GM21515 (cell line): ENCODE data around the gene C19orf38.
"Not testable (repeated sequence)": the region's sequence is repeated elsewhere in the genome, so short reads cannot be mapped to it uniquely, and the experiment has no call there.

ENCODE experiments used
- ATAC-seq: cut with Tn5 transposase; IDR thresholded peaks from one replicate; pipeline ENCODE4 v1.9.1; 2021; ENCODE audit not compliant: unreplicated experiment

The C19orf38 gene

GRCh38 chr19:10872546-10873107 is 24.4 kb downstream of the C19orf38 start:
- ATAC-seq: no peak

DNA sequence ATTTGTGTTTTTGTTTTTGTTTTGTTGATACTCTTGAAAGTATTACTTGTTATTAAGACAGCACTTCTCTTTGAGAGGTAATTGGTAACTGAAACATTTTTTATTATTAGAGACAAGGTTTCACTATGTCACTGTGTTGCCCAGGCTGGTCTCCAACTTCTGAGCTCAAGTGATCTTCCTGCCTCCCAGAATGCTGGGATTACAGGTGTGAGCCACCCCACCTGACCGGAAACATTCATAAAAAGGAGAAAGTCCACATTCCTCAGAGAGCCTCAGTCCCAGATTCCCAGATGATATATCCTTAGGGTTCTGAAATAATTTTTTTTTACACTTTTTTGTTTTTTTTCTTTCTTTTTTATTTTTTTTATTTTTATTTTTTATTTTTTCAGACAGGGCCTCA is 25.8 kb downstream of the C19orf38 start:
- no peak for ATAC-seq

DNA sequence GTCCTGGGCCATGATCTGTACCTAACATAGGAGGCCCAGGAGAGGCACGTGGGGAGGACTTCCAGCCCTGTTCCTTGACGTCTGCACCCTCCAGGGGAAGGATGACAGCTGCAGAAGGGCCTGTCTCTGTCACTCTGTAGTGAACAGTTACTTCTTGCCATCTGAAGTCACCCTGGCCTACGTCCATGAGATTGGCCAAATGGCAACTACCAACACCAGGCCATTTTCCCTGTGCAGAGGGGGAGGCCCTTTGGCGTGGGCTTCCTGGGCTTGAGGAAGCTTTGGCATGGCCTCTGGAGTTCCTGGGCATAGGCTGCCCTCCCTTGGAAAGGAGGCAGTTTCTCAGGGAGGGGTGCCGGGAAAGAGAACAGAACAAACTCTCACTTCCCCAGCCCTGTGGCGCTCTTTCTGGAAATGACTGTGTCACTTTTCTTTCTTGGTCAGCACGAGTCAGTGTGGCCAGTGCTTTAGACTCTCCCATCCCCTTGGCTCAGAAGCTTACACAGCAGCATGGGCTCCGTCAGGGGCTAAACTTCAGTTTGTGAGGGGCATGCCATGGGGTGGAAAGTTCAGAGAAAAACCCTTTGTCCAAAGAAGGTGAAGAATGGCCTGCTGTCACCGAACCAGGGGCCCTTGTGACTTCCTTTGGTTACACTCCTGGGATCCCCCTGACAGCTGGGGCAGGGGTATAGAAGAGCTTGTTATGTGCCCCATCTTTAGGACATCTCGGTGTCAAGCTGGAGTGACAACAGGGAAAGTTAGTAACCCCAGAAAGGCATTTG is 28.4 kb downstream of the C19orf38 start:
- ATAC-seq: peak; percentile 42

GRCh38 chr19:10877608-10878007 is 29.4 kb downstream of the C19orf38 start:
- ATAC-seq: not testable (repeated sequence)

DNA sequence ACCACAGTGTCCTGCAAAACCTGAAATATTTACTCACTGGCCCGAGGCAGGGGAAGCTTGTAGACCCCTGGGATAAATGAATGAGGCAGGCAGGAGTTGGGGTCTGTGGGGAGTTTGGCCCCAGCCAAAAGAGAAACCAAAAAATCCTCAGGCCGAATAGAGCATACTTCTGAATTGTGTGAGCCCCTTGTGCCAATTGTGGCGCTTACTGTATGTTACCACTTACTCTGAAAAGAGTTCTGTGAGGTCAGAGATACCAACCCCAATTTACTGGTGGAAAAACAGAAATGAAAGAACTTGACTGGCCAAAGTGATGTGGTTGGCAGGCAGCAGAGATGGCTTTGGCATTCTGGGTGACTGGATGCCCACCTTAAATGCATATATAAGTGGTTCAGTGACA is 30.0 kb downstream of the C19orf38 start:
- no peak for ATAC-seq

GRCh38 chr19:10881403-10882107 is 33.3 kb downstream of the C19orf38 start:
- ATAC-seq: no peak

- no peak for ATAC-seq
Measured at GRCh38 chr19:10882108-10882457, 33.9 kb downstream of the C19orf38 start.

DNA sequence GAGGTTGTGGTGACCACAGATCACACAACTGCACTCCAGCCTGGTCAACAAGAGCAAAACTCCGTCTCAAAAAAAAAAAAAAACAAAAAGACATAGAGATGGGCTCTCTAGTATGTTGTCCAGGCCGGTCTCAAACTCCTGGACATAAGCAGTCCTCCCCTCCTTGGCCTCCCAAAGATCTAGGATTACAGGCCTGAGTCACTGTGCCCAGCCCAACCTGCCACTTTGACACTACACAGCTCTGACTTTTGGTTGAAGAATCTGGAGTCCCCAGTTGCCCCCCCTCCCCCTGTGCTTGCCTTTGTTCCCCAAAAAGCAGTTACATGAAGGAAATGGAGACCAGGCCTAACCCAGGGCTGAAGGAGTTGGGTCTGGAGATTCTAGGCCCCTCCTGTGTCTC is 36.1 kb downstream of the C19orf38 start:
- ATAC-seq: no peak

- no peak for ATAC-seq
Measured at GRCh38 chr19:10885201-10886169, 37.3 kb downstream of the C19orf38 start.

GRCh38 chr19:10887616-10888367 is 39.6 kb downstream of the C19orf38 start:
- no peak for ATAC-seq

DNA sequence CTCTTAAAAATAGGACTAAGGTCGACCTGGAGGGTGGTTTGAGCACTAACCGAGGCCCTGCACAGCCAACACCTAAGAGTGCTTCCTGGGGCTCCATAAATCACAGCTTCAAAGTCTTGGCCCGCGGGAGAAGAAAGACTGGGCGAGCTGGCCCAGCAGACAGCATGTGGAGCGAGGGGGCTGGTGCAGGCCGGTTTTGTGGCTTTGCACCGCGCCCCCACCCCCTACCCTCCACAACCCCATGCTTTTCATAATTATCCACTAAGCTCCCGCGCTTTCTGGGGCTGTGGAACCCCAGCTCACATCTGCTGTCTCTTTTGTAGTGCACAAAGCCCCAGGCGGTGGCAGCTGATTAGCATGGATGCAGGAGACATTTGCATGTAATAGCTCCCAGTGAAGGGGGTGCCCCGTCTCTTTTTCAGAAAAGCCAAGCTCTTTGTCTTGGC is 40.2 kb downstream of the C19orf38 start:
- no peak for ATAC-seq

DNA sequence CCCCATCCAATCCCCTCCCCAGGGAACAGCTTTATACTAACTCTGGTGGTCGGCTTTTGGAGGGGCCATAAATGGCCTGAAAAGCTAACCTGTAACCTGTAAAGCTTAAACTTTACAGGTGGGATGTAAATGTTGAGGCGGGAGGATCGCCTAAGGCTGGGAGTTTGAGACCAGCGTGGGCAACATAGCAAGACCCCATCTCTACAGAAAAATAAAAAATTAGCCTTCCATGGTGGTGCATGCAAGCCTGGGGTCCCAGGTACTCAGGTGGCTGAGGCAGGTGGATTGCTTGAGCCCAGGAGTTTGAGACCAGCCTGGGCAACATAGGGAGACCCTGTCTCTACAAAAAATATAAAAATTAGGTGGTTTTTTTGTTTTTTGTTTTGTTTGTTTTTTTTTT is 41.7 kb downstream of the C19orf38 start:
- ATAC-seq: no peak

DNA sequence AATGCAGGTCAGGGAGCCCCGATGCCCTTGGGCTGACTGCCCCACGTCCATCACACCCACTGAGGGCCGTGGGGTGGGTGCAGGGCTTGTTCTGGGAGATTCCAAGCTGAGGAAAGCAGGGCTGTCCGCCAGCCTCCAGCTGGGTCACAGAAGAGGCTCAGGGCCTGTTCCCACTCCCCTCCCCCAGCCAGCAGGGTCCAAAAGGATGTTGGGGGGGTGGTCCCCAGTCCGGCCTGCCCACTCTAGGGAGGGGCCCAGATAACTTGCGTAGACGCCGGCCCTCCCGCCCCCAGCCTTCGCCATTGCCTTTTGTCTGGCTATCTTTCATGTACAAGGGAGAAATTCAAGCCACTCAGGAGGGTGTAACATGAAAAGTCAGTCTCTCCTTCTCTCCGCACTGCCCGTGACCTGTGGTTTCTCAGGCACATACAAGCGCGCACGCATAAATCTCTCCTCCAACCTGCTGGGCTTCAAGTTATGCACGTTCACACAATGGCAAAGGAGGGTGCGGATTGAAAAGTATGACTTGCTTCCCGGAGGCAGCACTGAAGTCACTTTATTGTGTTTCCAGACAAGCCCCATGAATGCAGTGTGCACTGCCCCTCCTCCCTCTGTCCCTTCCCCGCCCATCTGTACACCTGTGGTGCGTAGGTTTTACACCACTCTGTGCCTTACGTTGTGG is 43.3 kb downstream of the C19orf38 start:
- ATAC-seq: no peak

- ATAC-seq: no peak
Measured at GRCh38 chr19:10892256-10892655, 44.0 kb downstream of the C19orf38 start.

GRCh38 chr19:10894911-10895213 is 46.6 kb downstream of the C19orf38 start:
- ATAC-seq: no peak

GRCh38 chr19:10895363-10895762 is 47.1 kb downstream of the C19orf38 start:
- ATAC-seq: no peak

DNA sequence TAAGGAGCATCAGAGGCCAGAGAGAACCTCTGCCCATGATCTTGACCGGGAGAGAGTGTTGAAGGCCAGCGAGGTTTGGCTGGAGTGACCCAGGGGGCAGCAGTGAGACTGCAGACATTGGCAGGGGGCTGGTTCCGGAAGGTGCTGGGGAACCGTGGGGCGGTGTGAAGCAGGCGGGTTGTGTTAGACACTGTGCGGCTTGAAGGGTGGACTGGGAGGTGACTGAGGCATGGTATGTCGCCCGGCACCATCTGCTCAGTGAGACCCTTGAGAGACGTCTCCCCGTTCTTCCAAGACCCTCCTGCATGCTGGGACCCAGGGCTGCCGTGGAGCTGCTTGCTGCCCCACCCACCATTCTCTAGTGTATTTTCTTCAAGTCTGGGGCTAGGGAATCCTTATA is 47.7 kb downstream of the C19orf38 start:
- no peak for ATAC-seq

DNA sequence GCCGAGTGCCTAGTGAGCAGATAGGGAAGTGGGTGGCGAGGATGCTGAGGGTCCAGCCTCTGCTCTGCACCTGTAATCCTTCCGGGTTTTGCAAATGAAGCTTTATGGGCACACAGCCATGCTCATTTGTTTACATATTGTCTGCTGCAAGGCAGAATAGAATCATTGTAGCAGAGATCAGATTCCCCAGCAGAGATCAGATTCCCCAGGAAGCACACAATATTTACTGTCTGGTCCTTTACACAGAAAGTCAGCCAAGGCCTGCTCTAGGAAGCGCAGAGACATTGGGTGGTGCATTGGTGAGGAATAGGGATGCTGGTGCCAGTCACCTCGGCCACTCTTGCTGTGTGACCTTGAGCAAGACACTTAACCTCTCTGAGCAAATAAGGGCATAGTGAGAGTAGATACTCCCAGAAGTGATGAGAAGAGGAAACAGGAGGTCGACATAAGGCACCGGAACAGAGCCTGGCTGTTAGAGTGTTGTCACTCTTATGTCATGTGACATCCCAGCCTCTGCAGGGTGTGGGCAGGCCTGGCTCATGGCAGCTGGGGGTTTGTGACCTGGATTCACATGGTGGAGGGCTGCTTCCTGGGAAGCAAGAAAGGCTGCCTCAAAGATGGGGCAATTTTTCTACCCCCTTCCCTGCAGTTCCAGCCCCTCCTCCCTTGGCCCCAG is 48.8 kb downstream of the C19orf38 start:
- ATAC-seq: no peak

DNA sequence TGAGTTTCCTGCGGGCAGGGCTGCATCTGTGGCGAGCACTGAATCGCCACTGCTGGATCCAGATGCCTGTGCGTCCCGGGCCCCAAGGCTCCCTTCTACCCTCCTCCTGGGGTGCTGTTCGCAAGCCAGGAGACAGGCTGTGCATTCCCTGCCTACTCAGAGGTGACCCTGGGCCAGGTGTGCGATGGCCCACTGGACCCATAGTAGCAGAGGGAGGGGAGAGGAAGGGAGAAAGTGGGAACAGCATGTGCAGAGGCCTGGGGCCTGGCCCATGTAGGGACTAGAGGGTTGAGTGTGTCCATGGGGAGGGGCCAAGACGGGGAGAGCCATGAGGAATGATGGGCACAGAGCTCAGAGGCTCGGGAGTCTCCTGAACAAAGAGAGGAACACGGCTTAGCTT is 50.4 kb downstream of the C19orf38 start:
- no peak for ATAC-seq
